Measurements from ENCODE around the gene AGPS.

- TF ChIP-seq POLR2A (IDR thresholded peaks at IDR 0.05) = no peak
- TF ChIP-seq CTCF (IDR thresholded peaks at IDR 0.05) = no peak
Observed at GRCh38 chr2:177402096-177402495, 9.5 kb downstream of the AGPS start.
